Measurements from ENCODE around the gene FOLR1.

Gene FOLR1

DNA sequence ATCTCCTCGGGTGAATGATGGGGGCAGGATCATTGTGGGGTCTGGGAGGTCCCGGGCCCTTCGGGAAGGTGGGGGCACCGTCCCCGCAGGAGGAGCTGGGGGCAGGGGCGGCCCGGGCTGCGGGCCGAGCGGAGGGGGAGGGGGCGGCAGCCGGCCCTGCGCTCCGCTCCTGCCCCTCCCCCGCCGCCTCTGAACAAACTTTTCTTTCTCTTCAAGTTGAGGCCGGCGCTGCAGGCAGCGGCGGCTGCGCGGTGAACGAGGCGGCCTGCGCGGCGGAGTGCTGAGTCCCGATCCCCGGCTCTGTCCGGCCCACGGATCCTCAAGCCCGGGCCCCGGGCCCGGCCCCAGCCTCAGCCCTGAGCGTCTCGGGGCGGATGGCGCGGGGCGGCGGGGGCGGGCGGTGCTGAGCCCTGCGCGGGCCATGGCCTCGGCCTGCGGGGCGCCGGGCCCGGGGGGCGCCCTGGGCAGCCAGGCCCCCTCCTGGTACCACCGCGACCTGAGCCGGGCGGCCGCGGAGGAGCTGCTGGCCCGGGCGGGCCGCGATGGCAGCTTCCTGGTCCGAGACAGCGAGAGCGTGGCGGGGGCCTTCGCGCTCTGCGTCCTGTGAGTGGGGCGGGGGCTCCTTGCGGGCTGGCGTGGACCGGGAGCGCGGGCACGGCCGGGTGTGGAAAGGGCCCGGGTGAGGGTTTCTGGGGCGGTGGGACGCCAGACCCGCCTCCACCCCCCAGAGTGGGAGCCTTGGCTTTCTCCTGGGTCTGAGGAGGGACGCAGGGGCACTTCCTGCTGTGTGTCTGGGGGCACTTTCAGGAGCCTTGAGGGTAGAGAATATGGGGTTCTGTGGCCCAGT, 32.8 kb downstream of the FOLR1 start, which contains the start of gene INPPL1:
Gene INPPL1 (plus strand): TSS at position 204 of the 847 bp plus-strand sequence. CDS start 218 bp downstream, at position 422.
- DNase-seq = peak; percentile 59

DNA sequence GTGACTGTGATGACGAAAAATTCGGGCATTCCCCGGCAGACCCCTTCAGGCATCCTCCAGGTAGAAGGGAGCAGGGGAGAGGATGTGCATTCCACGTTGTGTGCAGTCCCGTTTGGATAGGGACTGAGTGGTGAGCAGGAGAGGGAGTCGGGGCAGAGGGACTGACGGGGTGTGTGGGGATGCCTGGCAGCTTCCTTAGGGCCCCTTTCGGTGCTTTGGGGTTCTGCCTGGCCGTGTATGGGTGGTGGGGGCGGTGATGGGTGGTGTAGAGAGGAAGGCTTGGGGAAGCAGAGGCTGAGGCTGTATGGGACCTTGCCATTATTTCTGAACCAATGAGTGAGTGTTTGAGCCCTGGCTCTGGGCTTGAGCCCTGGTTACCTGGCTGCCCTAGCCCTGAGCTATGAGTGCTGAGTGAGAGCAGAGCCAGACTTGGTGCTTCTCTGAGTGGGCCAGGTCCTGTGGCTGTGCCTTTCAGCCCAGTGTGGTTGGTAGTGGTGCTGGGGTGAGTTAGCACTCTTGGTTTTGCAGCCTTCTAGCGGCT, 33.5 kb downstream of the FOLR1 start:
- DNase-seq = peak; percentile 54

DNA sequence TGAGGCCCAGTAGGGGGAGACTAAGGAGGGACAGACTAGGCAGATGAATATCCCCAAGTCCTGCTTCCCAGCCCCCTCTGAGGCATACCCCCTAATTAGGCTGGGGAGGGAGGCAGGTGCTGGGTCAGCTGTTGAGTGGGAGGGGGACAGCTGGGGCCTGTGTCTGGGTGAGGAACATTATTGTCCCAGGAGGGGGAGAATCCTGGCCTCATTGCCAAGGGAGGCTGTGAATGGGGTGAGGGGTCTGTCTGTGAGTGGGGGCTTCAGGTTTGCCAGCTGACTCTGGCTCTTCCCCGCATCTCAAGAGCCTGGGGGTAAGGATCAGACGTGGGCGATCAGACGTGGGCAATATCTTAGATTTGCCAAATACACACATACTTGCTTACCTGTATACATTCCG, 34.8 kb downstream of the FOLR1 start:
- DNase-seq = no peak

DNA sequence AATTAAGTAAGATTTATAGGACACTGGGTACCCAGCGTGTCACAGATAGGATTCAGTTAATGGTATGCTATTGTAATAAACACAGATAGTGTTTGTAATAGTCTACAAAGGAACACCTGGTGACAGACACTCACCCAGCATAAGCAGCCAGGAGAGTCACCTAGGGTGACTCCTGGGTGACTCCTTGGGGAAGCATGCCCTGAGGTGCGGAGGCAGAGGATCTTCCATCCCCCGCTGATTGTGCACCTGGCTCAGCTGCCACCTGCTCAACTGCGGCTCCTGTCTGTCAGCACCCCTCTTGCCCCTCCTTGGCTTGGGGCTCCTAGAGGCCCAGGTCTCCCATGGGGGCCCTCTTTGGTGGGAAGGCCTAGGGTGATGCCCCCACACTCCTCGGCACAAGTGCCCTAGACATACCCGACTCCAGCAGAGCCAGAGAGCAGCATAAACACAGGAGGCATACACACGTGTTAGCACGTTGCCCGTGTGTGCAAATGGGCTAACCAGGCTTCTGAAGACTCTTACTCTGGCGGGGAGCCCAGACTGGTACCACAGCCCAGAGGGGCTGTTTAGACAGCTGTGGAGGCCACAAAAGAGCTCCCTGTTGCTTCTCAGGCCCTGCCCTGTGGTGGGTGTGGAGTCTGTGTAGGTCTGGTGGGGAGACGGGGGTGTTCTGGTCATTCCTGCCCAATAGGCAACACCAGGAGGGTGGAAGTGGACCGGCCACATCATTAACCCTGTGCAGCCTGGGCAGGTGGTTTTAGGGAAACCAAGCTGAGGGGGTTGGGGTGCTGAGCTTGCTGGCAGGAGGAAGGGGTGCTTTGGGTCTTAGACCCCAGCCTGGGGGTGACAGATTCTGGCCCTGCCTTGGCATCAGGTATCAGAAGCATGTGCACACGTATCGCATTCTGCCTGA, 35.6 kb downstream of the FOLR1 start:
- DNase-seq = no peak

DNA sequence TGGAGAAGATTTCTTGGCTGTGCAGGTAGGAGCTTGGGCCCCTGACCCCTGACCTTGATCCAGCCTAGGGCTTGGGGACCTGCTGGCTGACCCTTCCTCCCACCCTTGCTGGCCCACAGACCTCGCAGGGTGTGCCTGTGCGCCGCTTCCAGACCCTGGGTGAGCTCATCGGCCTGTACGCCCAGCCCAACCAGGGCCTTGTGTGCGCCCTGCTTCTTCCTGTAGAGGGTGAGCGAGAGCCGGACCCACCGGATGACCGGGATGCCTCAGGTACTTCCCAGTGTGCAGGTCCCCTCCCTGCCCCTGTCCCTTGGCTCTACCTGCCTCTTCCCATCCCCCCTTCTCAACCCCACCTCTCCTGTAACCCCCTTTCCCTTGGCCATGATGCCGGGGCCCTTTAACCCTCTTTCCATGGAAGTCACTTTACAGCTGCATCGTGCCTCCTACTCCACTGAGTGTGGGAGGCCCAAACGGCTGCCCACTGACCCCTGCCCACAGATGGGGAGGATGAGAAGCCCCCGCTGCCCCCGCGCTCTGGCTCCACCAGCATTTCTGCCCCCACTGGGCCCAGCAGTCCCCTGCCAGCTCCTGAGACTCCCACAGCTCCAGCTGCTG, 36.4 kb downstream of the FOLR1 start:
- no peak for DNase-seq

DNA sequence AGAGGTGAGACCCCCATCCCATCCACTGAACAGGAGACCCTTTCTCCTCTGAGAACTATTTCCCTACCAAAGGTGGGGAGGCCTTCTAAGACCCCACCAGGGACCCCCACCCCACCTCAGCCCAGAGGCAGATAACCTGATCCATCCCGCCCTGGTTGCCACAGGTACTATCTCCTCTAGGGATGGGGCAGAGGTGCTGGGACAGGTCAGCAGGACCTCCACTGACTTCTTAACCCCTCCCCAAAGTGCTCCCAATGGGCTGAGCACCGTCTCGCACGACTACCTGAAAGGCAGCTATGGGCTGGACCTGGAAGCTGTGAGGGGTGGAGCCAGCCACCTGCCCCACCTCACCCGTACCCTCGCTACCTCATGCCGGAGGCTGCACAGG, 36.9 kb downstream of the FOLR1 start:
- no peak for DNase-seq

DNA sequence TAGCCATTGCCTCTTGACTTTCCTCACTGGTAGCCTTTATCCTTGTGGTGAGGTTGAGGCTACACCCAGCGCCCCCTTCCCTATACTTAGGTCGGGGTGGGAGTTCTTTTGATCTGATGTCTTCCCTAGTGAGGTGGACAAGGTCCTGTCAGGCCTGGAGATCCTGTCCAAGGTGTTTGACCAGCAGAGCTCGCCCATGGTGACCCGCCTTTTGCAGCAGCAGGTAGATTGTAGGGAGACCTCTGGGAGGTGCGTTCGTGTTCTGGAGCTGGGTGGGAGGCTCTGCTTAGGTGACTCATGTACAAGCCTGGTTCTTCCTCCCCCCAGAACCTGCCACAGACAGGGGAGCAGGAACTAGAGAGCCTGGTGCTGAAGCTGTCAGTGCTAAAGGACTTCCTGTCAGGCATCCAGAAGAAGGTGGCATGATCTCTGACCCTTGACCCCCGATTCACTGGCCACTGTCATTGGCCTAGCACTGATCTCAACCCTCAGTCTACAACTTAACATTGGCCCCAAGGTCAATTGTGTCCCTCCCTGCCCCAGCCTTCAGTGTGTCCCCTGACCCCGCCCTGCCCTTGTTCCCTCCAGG, 37.5 kb downstream of the FOLR1 start:
- DNase-seq = no peak

DNA sequence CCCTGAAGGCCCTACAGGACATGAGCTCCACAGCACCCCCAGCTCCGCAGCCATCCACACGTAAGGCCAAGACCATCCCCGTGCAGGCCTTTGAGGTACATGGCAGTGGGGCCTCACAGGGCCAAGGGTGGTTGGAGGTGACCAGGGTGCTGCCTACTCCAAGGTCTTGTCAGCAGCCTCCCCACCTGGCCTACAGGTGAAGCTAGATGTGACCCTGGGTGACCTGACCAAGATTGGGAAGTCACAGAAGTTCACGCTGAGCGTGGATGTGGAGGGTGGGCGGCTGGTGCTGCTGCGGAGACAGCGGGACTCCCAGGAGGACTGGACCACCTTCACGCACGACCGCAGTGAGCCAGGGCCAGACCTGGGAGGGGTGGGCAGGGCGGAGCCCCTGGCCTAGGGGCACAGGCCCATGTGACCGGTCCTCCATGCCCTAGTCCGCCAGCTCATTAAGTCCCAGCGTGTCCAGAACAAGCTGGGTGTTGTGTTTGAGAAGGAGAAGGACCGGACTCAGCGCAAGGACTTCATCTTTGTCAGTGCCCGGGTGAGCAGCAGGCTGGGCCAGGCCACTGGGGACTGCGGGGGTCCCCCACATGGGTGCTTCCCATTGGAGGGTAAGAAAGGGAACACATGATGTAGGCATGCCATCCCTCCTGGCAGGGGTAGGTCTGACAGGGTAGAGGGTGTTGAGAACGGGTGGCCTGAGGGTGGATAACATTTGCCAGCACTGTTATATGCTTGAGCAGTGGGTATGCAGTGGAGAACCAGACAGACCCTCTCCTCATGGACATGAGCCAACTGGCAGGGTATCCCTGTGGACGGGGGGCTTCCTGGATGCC, 38.2 kb downstream of the FOLR1 start:
- DNase-seq = no peak

DNA sequence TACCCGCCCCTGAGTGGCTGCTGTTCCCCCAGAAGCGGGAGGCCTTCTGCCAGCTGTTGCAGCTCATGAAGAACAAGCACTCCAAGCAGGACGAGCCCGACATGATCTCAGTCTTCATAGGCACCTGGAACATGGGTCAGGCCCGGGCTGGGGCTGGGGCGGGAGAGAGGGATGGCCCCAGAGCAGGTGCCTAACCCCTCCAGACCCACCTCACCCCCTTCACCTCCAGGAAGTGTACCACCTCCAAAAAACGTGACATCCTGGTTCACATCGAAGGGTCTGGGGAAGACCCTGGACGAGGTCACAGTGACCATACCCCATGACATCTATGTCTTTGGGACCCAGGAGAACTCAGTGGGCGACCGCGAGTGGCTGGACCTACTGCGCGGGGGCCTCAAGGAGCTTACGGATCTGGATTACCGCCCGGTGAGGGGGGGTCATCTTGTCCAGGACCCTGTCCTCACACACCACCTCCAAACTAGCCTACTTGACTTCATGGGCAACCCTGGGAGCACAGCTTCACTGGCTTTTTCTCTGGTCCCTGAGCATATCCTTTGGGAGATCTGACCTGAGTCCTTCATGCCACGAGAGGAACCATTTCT, 38.9 kb downstream of the FOLR1 start:
- no peak for DNase-seq

DNA sequence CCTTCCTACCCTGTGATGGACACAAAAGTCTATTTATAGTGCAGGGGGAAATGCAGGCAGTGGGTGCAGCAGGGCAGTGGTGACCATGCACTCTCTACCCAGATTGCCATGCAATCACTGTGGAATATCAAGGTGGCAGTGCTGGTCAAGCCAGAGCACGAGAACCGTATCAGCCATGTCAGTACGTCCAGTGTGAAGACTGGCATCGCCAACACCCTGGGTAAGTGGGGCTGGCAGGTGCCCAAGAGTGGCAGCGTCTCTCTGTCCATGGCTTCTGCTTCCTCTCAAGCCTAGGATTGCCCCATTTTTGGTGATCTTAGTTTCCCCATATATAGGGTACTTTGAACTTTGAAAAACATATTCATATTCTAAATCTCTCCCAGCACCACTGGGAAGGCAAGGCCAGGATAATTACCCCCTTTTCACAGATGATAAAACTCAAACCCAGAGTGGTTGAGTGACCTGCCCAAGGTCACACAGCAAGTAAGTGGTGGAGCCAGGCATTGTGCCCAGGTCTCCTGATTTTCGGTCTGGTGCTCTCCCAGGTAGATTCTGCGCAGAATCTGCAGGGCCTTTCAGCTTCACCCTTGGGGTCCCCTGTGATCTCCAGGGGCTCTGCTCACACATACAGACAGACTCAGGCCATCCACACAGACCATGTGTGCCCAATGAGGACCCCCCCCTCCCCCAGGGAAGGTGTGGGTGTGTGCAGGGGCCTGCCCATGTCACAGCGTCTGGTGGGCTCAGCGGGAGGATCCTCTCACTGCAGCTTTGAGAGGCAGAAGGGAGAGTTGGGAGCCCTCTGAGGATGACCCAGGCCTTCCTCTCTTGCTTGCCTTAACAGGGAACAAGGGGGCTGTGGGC, 39.7 kb downstream of the FOLR1 start:
- no peak for DNase-seq

DNA sequence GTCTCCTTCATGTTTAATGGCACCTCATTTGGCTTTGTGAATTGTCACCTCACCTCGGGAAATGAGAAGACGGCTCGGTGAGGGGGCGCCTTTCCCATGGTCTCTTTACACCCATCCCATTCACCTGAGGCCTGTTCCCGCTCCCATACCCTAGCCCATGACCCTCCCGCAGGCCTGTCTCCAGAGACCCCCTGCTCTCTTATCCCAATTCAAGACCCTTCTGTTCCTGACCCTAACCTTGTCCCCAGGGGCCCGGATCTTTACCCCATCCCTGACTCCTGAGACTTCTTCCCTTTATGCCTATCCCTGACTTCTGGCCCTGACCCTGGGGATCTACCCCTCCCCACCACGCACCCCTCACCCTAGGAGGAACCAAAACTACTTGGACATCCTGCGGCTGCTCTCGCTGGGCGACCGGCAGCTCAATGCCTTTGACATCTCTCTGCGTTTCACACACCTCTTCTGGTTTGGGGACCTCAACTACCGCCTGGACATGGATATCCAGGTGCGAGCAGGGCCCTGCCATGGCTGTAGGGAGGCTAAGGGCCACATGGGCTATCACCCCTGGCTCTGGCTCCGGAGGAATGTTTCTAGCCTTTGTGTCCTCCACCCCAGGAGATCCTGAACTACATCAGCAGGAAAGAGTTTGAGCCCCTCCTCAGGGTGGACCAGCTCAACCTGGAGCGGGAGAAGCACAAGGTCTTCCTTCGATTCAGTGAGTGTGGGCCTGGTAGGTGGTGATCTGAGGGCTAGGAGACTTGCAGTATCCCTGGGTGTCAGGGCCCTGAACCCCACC, 40.5 kb downstream of the FOLR1 start:
- no peak for DNase-seq

DNA sequence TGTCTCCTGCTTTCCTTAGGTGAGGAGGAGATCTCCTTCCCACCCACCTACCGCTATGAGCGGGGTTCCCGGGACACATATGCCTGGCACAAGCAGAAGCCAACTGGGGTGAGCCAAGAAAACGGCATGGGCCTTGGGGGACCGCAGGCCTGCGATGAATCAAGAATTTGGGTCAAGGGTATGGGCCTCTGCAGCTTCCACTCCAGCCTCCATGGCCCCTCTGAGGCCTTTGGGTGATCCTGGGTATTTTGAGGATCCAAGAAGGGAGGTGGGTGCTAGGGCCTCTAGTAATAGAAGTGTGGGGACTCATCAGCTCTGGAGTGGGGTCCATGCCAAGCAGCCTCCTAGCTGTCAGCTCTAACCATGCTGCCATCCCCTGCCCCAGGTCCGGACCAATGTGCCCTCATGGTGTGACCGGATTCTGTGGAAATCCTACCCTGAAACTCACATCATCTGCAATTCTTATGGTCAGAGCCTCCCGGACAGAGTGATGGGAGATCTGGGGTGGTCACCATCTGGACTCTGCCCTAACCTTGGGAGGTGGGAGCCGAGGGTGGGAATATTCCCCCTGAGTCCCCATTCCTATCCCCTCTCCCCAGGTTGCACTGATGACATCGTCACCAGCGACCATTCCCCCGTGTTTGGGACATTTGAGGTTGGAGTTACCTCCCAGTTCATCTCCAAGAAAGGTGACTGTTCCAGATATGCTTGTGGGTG, 41.3 kb downstream of the FOLR1 start:
- DNase-seq = no peak

DNA sequence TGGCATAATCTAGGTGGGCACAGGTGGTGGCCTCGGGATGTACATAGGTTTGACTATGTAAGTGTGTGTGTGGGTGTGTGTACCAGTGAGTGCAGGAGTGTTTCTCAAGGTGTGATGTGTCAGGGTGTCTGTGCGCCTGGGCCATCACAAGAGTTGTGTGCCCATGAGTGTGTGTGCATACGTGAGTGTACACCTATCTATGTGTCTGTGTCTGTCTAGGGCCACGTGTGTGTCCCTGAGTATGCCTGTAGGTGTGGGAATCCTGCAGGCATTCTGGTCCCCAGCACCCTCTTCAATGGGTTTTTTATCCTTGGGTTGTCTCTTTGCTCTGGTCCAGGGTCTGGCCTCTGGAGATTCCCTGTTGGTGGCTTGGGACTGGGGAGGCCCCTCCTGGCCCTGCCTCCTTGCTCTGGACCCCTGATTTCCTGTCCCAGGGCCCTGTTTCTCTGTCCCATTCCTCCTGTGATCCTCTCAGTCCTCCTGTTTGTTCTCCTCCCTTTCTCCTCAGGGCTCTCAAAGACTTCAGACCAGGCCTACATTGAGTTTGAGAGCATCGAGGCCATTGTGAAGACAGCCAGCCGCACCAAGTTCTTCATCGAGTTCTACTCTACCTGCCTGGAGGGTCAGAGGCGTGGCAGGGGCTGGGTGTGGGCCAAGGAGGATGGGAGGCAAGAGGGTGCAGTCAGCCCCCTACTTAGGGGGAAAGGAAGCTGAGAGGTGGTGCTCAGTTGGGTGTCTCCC, 42.0 kb downstream of the FOLR1 start:
- no peak for DNase-seq

DNA sequence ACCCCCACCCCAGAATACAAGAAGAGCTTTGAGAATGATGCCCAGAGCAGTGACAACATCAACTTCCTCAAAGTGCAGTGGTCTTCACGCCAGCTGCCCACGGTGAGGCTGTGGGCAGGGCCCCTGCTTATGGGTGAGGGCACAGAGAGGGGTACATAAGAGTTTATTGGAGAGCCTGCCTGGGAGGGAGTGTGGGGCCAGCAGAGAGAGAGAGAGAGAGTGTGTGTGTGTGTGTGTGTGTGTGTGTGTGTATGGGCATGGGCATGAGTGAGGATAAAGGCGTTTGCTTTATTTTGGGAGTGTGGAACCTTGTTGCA, 42.5 kb downstream of the FOLR1 start:
- DNase-seq = no peak

DNA sequence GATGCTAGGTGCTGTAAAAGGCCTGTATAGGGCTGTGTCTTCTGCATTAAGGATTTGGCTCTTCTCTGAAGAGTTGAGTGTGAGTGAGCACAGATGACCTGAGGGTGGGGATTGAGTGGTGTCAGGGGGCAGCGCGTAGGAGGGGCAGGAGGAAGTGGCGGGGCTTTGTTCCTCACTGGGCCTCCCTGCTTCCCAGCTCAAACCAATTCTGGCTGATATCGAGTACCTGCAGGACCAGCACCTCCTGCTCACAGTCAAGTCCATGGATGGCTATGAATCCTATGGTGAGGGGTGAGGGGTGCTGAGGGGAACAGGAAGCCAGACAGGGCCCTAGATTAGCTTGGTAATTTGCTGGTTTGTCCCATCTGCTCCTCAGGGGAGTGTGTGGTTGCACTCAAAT, 43.0 kb downstream of the FOLR1 start:
- DNase-seq = no peak

DNA sequence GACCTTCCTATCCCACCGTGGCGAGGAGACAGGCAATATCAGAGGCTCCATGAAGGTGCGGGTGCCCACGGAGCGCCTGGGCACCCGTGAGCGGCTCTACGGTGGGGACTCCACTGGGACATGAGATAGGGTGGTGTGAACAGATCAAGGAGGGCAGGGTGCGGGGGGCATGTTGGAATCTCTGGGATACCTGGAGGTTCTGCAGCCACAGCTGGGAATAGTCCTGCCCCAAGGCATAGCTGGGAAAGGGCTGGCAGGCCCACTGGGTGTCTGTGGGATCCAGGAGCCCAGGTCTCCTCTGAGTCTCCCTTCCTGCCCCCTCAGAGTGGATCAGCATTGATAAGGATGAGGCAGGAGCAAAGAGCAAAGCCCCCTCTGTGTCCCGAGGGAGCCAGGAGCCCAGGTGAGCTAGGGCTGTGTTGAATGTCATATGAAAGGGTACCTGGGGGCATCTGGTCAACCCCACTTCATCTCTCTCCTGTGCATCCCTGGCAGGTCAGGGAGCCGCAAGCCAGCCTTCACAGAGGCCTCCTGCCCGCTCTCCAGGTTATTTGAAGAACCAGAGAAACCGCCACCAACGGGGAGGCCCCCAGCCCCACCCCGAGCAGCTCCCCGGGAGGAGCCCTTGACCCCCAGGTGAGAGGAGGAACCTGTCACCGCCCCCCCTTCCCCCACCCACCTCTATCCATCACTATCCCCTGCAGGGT, 43.6 kb downstream of the FOLR1 start:
- DNase-seq = no peak

DNA sequence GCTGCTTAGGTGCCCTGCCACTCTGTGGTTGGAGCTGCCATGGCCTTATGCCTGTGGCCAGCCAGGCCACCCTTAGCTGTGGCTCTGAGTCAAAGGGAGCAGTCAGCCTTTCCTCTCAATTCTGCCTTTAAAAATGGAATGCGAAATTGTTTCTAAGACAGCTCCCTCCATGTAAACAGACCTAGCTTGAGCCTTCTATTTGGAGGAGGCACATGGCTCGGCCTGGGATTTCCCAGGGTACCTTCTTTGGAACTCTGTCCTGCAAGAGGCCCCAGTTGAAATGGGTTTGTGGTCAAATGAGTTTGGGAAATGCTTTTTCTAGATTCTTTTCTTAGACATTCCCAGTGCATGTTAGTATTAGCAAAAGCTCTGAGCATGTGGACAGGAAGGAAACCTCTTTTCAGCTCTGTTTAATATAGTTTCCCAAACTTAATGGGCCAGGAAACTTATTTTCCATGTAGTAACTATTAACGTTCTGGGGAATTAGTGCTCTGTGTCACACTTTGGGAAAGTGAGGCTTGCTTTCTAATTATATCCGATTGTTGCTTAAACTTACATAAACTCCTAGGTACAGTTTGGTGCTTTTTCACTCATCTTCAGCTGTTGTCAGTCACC, 44.2 kb downstream of the FOLR1 start:
- no peak for DNase-seq
